GM12878 (cell line): Measurements from ENCODE around the gene EXPH5. TPM values are rescaled to one million over a fixed set of nuclear protein-coding genes. Genes with fewer than 3 reads are reported as not detected.

Experiments used
- ATAC-seq: fragments of 200-7000 bp; cut with Tn5 transposase; 3 replicates; pipeline ENCODE4 v1.9.1; 2020; ENCODE audit warnings: mild to moderate bottlenecking, moderate library complexity
- BruUV-seq: library from RNA; stranded (reverse); fragments of 400-500 nt; replicated peaks from 2 replicates; lab custom pipeline; 2021; lab: Mats Ljungman, UMichigan
- CTCF ChIA-PET: fragments of 300-600 bp; sonication (Branson Sonifier 250); formaldehyde crosslinking; extraction: SDS; loops from one replicate; lab custom pipeline; 2021; ENCODE audit warnings: inconsistent platforms; lab: Yijun Ruan, JAX
- POLR2A ChIA-PET: fragments of 350-600 bp; formaldehyde crosslinking; extraction: SDS; loops from one replicate; lab custom pipeline; 2021; ENCODE audit warnings: inconsistent platforms; lab: Charles Lee
- RAD21 ChIA-PET: fragments of 300-600 bp; sonication (Branson Sonifier 250); formaldehyde crosslinking; loops from one replicate; lab custom pipeline; 2023; ENCODE audit warnings: antibody characterized with exemption; ENCODE audit not compliant: unreplicated experiment; lab: Charles Lee
- SMC1A ChIA-PET: fragments of 300-600 bp; sonication (Branson Sonifier 250); formaldehyde crosslinking; loops from one replicate; lab custom pipeline; 2023; ENCODE audit not compliant: unreplicated experiment, uncharacterized antibody; lab: Charles Lee
- DNase-seq: peaks from one replicate; pipeline ENCODE4 v3.0.0-alpha.2; 2011; ENCODE audit warnings: low read depth, low spot score
- FAIRE-seq: peaks from 3 replicates; lab custom pipeline; 2011; peaks lifted over from hg19 to GRCh38; lab: Jason Lieb, UNC
- H2AFZ ChIP-seq: 2 replicates; pipeline ENCODE4 v1.6.0; 2011; ENCODE audit warnings: low read depth, low read length, control low read depth; ENCODE audit not compliant: control insufficient read depth
- H3K27ac ChIP-seq: 2 replicates; pipeline ENCODE4 v1.5.1; 2011; ENCODE audit warnings: control low read depth; ENCODE audit not compliant: control insufficient read depth, insufficient read depth
- H3K27me3 ChIP-seq, 2 experiments: replicated peaks in 1 of 2; 2 replicates each; pipeline versions ENCODE4 v1.6.0 to v1.6.1; 2011; ENCODE audit warnings: low read length in 1 of 2; ENCODE audit not compliant: control insufficient read depth in 2 of 2, insufficient read depth in 2 of 2
- H3K36me3 ChIP-seq, 2 experiments: 2 replicates each; pipeline ENCODE4 v1.5.1; 2011; ENCODE audit warnings: low read length in 1 of 2; ENCODE audit not compliant: control insufficient read depth in 2 of 2, insufficient read depth in 2 of 2
- H3K4me1 ChIP-seq: 2 replicates; pipeline ENCODE4 v1.6.1; 2011; ENCODE audit warnings: mild to moderate bottlenecking, low read length, moderate library complexity, mixed read lengths; ENCODE audit not compliant: control insufficient read depth, insufficient read depth
- H3K4me2 ChIP-seq: 2 replicates; pipeline ENCODE4 v1.6.0; 2011; ENCODE audit warnings: control low read depth; ENCODE audit not compliant: control insufficient read depth, insufficient read depth
- H3K4me3 ChIP-seq: fragments of 200-600 bp; sonication (generic); 2 replicates; pipeline ENCODE4 v1.5.1; 2016
- H3K79me2 ChIP-seq: 2 replicates; pipeline ENCODE4 v1.6.0; 2011; ENCODE audit warnings: low read length; ENCODE audit not compliant: control insufficient read depth, insufficient read depth
- H3K9ac ChIP-seq: 2 replicates; pipeline ENCODE4 v1.8.0; 2011; ENCODE audit warnings: low read length, control low read depth, mixed read lengths; ENCODE audit not compliant: control insufficient read depth, insufficient read depth
- H3K9me3 ChIP-seq: replicated peaks from 3 replicates; pipeline ENCODE4 v1.5.1; 2011; ENCODE audit warnings: mild to moderate bottlenecking, low read length; ENCODE audit not compliant: control insufficient read depth, insufficient read depth
- H4K20me1 ChIP-seq: 2 replicates; pipeline ENCODE4 v1.6.0; 2011; ENCODE audit not compliant: control insufficient read depth, insufficient read depth
- ATF3 ChIP-seq: IDR thresholded peaks from 2 replicates; pipeline ENCODE4 v1.6.1; 2011; ENCODE audit warnings: low read depth, mild to moderate bottlenecking, low read length, moderate library complexity, borderline replicate concordance; ENCODE audit errors: extremely low read depth
- CEBPZ ChIP-seq: fragments of 150-350 bp; IDR thresholded peaks from 2 replicates; pipeline ENCODE4 v1.6.1; 2016; ENCODE audit warnings: low read depth, low read length
- CREB1 ChIP-seq: IDR thresholded peaks from 2 replicates; pipeline ENCODE4 v1.6.1; 2012; ENCODE audit warnings: low read depth, mild to moderate bottlenecking, inconsistent platforms
- HDAC2 ChIP-seq: fragments of 200-600 bp; sonication (generic); IDR thresholded peaks from 2 replicates; pipeline ENCODE4 v1.6.1; 2017
- HSF1 ChIP-seq: fragments of 150-350 bp; IDR thresholded peaks from 2 replicates; pipeline ENCODE4 v1.6.1; 2014; ENCODE audit warnings: mild to moderate bottlenecking, low read depth, low read length
- KDM1A ChIP-seq: fragments of 200-600 bp; sonication (generic); IDR thresholded peaks from 2 replicates; pipeline ENCODE4 v1.6.1; 2016; ENCODE audit warnings: borderline replicate concordance
- MEF2A ChIP-seq: IDR thresholded peaks from 2 replicates; pipeline ENCODE4 v1.6.1; 2011; ENCODE audit warnings: low read depth, mild to moderate bottlenecking, low read length, moderate library complexity; ENCODE audit not compliant: insufficient read depth
- MTA2 ChIP-seq: fragments of 450-650 bp; IDR thresholded peaks from 2 replicates; pipeline ENCODE4 v1.6.1; 2016; ENCODE audit warnings: low read depth, mild to moderate bottlenecking, moderate library complexity
- PAX5 ChIP-seq: IDR thresholded peaks from 2 replicates; pipeline ENCODE4 v1.6.1; 2011; ENCODE audit warnings: low read depth, low read length, borderline replicate concordance
- WRNIP1 ChIP-seq: IDR thresholded peaks from 2 replicates; pipeline ENCODE4 v1.6.1; 2011; ENCODE audit warnings: low read depth, low read length, improper control_type of control experiment, borderline replicate concordance
- ZBTB33 ChIP-seq: fragments of 450-650 bp; IDR thresholded peaks from 2 replicates; pipeline ENCODE4 v1.6.1; 2017; ENCODE audit warnings: mild to moderate bottlenecking
- in situ Hi-C: fragments of 300-500 bp; cut with MboI; formaldehyde crosslinking; loops from 9 replicates; pipeline ENCODE4 v1.14.3; 2018; ENCODE audit warnings: mixed read lengths
- intact Hi-C: fragments of 100-400 bp; cut with micrococcal nuclease; formaldehyde crosslinking; loops from one replicate; pipeline ENCODE4 v1.14.2; 2022; ENCODE audit not compliant: unreplicated experiment
- polyA plus RNA-seq, 11 experiments: library from polyadenylated mRNA; depleted of rRNA in 4 of 11; unstranded in 6 of 11; stranded (reverse) in 5 of 11; fragments of >200 nt; fragmentation: Nextera tagmentation in 4 of 11; fragmentation: Illumina TruSeq in 1 of 11; extraction: Ambion mirVana in 4 of 11; extraction: Trizol in 1 of 11; gene quantifications; 1 replicate in 1 of 11; 2 replicates in 10 of 11; pipeline versions ENCODE4 v1.2.1 to v1.2.3, GENCODE V29; 2011 to 2016; ENCODE audit warnings: inconsistent platforms in 2 of 11, missing spikeins in 2 of 11, low read depth in 1 of 11
- total RNA-seq, 4 experiments: library from RNA; depleted of rRNA in 3 of 4; stranded (reverse); fragments of >200 nt in 3 of 4; fragmentation: Illumina TruSeq in 1 of 4; extraction: Trizol in 1 of 4; gene quantifications; 2 replicates each; pipeline versions ENCODE4 v1.2.1 to v1.2.3, GENCODE V29; 2013 to 2021
- TF ChIP-seq, protein P1 (sequence below): fragments of 450-650 bp; IDR thresholded peaks from 2 replicates; pipeline ENCODE4 v1.6.1; 2016; ENCODE audit warnings: mild to moderate bottlenecking
- TF ChIP-seq, protein P2 (sequence below): fragments of 450-650 bp; IDR thresholded peaks from 2 replicates; pipeline ENCODE4 v1.6.1; 2016; ENCODE audit warnings: mild to moderate bottlenecking

EXPH5 gene
- total and polyA plus RNA-seq, 10 of the 15 experiments (the other 5 are each of a cell fraction or from before 2014, with no cell fraction given), result 0.69 to 11.1 (median 4.3) TPM

- no peak for TF ChIP-seq ATF3
Measured at GRCh38 chr11:108580645-108581044, 12.9 kb downstream of the EXPH5 start (continued).

DNA sequence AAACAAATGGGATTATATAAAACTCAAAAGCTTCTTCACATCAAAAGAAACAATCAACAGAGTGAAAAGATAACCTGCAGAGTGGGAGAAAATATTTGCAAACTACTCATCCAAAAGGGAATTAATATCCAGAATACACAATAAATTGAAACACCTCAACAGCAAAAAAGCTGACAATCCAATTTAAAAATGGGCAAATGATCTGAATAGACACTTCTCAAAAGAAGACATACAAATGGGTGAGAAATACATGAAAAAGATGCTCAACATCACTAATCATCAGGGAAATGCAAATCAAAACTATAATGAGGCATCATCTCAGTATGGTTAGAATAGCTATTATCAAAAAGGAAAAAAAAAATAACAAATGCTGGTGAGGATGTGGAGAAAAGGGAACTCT lies 13.5 kb downstream of the EXPH5 start:
- intact Hi-C loops (no loop called here), in situ Hi-C loops (no loop called here)
- ATAC-seq (no peak), DNase-seq (no peak), FAIRE-seq (no peak)
- Histone ChIP-seq H2AFZ (no peak overlapping the region), H3K4me2 (no peak overlapping the region), H3K36me3 (no peaks in the 10 kb centered on the region), H3K9me3 (no peaks in the 10 kb centered on the region), H3K27me3 (no peaks in the 10 kb centered on the region), H3K27ac (no peak overlapping the region), H4K20me1 (no peaks in the 10 kb centered on the region), H3K4me3 (no peak overlapping the region), H3K9ac (no peak overlapping the region), H3K79me2 (no peaks in the 10 kb centered on the region), H3K4me1 (no peaks in the 10 kb centered on the region)
- ChIA-PET SMC1A (interaction anchor here (1.0 to 1.8 kb wide), 3 partner anchors 9 to 43 kb away, joined by 3 to 10 read pairs (median 3); no protein-coding TSS in a partner anchor), POLR2A (interaction anchor here (0.7 to 1.6 kb wide), 2 partner anchors 10 to 11 kb away, joined by 3 to 5 read pairs; no protein-coding TSS in a partner anchor), CTCF (interaction anchor here (1.1 to 1.6 kb wide), 3 partner anchors 10 to 69 kb away, joined by 3 to 4 read pairs (median 3); no protein-coding TSS in a partner anchor), RAD21 (interaction anchor here (1.0 to 1.2 kb wide), 2 partner anchors 8 to 12 kb away, joined by 4 read pairs; no protein-coding TSS in a partner anchor)
- BruUV-seq, result no TSS peak
- TF ChIP-seq MTA2, result no peak
- TF ChIP-seq WRNIP1, result no peak
- TF ChIP-seq HDAC2, result no peak
- no peak for TF ChIP-seq MEF2A
- no peak for TF ChIP-seq PAX5
- TF ChIP-seq ZBTB33, result no peak
- TF ChIP-seq HSF1, result no peak
- TF ChIP-seq, protein P1, sequence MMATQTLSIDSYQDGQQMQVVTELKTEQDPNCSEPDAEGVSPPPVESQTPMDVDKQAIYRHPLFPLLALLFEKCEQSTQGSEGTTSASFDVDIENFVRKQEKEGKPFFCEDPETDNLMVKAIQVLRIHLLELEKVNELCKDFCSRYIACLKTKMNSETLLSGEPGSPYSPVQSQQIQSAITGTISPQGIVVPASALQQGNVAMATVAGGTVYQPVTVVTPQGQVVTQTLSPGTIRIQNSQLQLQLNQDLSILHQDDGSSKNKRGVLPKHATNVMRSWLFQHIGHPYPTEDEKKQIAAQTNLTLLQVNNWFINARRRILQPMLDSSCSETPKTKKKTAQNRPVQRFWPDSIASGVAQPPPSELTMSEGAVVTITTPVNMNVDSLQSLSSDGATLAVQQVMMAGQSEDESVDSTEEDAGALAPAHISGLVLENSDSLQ, result no peak
- TF ChIP-seq CREB1, result no peak
- no peak for TF ChIP-seq KDM1A
- TF ChIP-seq, protein P2, sequence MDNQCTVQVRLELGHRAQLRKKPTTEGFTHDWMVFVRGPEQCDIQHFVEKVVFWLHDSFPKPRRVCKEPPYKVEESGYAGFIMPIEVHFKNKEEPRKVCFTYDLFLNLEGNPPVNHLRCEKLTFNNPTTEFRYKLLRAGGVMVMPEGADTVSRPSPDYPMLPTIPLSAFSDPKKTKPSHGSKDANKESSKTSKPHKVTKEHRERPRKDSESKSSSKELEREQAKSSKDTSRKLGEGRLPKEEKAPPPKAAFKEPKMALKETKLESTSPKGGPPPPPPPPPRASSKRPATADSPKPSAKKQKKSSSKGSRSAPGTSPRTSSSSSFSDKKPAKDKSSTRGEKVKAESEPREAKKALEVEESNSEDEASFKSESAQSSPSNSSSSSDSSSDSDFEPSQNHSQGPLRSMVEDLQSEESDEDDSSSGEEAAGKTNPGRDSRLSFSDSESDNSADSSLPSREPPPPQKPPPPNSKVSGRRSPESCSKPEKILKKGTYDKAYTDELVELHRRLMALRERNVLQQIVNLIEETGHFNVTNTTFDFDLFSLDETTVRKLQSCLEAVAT, result no peak
- TF ChIP-seq CEBPZ, result no peak
